Central memory CD8-positive, alpha-beta T cell (primary cell): ENCODE measurements around the gene RAD54L2.

ENCODE experiments used
- ATAC-seq: fragments of 150-1000 bp; cut with Tn5 transposase; replicated peaks from 2 replicates; pipeline ENCODE4 v1.10.0; 2022; ENCODE audit warnings: mild to moderate bottlenecking, moderate FRiP score, moderate number of reproducible peaks; ENCODE audit not compliant: poor library complexity, severe bottlenecking; ENCODE audit errors: extremely low read depth
- DNase-seq, 2 donors: peaks; one replicate each; pipeline ENCODE4 v3.0.0; 2021; ENCODE audit warnings: low spot score in 2 of 2
- H3K27ac Mint-ChIP-seq: one replicate; pipeline ENCODE4 v1.8.0; 2022; ENCODE audit warnings: low read depth, mild to moderate bottlenecking, moderate library complexity, mixed read lengths
- H3K27me3 Mint-ChIP-seq: one replicate; pipeline ENCODE4 v1.8.0; 2022; ENCODE audit warnings: mixed read lengths
- H3K36me3 Mint-ChIP-seq: one replicate; pipeline ENCODE4 v1.8.0; 2022; ENCODE audit warnings: mild to moderate bottlenecking, moderate library complexity, mixed read lengths; ENCODE audit not compliant: insufficient read depth
- H3K4me1 Mint-ChIP-seq: one replicate; pipeline ENCODE4 v1.8.0; 2022; ENCODE audit warnings: mixed read lengths
- H3K4me3 Mint-ChIP-seq: one replicate; pipeline ENCODE4 v1.8.0; 2022; ENCODE audit warnings: mild to moderate bottlenecking, moderate library complexity, mixed read lengths
- H3K9me3 Mint-ChIP-seq: one replicate; pipeline ENCODE4 v1.8.0; 2022; ENCODE audit warnings: mixed read lengths

The RAD54L2 gene, protein sequence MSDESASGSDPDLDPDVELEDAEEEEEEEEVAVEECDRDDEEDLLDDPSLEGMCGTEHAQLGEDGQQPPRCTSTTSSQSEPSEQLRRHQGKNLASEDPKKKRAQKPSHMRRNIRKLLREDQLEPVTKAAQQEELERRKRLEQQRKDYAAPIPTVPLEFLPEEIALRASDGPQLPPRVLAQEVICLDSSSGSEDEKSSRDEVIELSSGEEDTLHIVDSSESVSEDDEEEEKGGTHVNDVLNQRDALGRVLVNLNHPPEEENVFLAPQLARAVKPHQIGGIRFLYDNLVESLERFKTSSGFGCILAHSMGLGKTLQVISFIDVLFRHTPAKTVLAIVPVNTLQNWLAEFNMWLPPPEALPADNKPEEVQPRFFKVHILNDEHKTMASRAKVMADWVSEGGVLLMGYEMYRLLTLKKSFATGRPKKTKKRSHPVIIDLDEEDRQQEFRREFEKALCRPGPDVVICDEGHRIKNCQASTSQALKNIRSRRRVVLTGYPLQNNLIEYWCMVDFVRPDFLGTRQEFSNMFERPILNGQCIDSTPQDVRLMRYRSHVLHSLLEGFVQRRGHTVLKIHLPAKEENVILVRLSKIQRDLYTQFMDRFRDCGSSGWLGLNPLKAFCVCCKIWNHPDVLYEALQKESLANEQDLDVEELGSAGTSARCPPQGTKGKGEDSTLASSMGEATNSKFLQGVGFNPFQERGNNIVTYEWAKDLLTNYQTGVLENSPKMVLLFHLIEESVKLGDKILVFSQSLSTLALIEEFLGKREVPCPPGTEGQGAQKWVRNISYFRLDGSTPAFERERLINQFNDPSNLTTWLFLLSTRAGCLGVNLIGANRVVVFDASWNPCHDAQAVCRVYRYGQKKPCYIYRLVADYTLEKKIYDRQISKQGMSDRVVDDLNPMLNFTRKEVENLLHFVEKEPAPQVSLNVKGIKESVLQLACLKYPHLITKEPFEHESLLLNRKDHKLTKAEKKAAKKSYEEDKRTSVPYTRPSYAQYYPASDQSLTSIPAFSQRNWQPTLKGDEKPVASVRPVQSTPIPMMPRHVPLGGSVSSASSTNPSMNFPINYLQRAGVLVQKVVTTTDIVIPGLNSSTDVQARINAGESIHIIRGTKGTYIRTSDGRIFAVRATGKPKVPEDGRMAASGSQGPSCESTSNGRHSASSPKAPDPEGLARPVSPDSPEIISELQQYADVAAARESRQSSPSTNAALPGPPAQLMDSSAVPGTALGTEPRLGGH (N-terminal part only)

DNA sequence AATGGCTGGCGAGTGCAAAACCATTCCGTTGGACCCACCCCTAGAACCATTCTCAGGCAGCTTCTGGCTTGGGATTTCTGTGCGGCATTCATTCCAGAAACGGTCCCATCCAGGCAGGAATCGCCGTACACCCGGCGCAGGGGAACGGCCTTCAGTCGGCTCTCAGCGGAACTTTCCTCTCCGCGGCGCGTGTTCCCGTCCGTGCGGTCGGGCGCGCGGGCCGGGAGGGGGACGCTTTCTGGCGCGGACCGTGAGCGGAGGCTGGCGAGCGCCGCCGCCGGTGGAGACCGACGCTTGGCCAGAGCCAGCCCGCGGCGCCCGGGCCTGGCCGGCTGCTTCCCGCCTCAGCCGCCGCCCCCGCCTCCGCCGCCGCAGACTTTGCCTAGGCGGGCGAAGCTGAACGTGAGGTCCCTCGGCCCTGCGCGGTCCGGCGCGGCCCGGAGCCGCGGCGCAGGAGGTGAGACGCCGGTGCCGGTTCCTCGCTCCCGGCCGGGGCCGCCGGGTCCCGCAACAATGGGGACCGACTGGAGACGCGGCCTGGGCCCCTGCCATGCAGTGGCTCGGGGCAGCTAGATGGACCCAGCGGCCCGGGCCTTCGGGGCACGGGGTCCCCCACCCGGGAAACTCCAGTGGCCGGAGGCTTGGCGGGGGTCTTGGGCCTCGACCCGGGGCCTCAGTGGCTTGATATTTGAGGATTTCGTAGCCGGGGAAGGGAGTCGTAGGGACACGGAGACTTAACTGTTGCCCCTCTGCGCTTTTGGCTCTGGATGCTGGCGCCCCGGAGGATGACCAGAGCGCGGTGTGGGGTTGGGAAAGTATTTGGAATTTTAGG, at the start of gene RAD54L2:
TSS of gene RAD54L2 (plus strand) at position 261 of the 832 bp plus-strand sequence. CDS start 51,702 bp downstream, outside the sequence.
- no peaks in the 10 kb centered on the region for H3K27me3 Mint-ChIP-seq
- H3K4me3 Mint-ChIP-seq: peak within 1 kb of the TSS; percentile 75
- peak; percentile 58 to 59 for DNase-seq
- H3K4me1 Mint-ChIP-seq: peaks cover 33% of the 10 kb centered on the region
- peak; percentile 79 for ATAC-seq
- no peaks in the 10 kb centered on the region for H3K9me3 Mint-ChIP-seq
- H3K36me3 Mint-ChIP-seq: peaks cover 15% of the 10 kb centered on the region
- peak within 1 kb of the TSS; percentile 72 for H3K27ac Mint-ChIP-seq

GRCh38 chr3:51498876-51499738, 39.4 kb upstream of the RAD54L2 start:
- Mint-ChIP-seq H3K4me1 (peaks cover 16% of the 10 kb centered on the region), H3K4me3 (peak overlapping the region; percentile 84), H3K9me3 (no peaks in the 10 kb centered on the region), H3K27me3 (no peaks in the 10 kb centered on the region), H3K36me3 (peaks cover 21% of the 10 kb centered on the region), H3K27ac (peak overlapping the region; percentile 89)
- peak; percentile 41 for ATAC-seq
- DNase-seq: peak; percentile 47 to 58

- Mint-ChIP-seq H3K27ac (peak overlapping the region; percentile 89), H3K4me1 (peaks cover 16% of the 10 kb centered on the region), H3K36me3 (peaks cover 15% of the 10 kb centered on the region), H3K27me3 (no peaks in the 10 kb centered on the region), H3K9me3 (no peaks in the 10 kb centered on the region), H3K4me3 (peak overlapping the region; percentile 84)
- no peak for ATAC-seq
- no peak for DNase-seq
Measured at GRCh38 chr3:51500632-51501131, 37.8 kb upstream of the RAD54L2 start.

GRCh38 chr3:51501833-51502561, 36.5 kb upstream of the RAD54L2 start:
- DNase-seq (peak; percentile 68 to 76), ATAC-seq (no peak)
- H3K36me3 Mint-ChIP-seq: peaks cover 15% of the 10 kb centered on the region
- peak overlapping the region; percentile 32 for H3K27ac Mint-ChIP-seq
- no peaks in the 10 kb centered on the region for H3K9me3 Mint-ChIP-seq
- H3K27me3 Mint-ChIP-seq: no peaks in the 10 kb centered on the region
- no peak overlapping the region for H3K4me3 Mint-ChIP-seq
- H3K4me1 Mint-ChIP-seq: peaks cover 16% of the 10 kb centered on the region

- H3K9me3 Mint-ChIP-seq: no peaks in the 10 kb centered on the region
- ATAC-seq (no peak), DNase-seq (no peak)
- peaks cover 16% of the 10 kb centered on the region for H3K4me1 Mint-ChIP-seq
- H3K36me3 Mint-ChIP-seq: peaks cover 12% of the 10 kb centered on the region
- H3K27ac Mint-ChIP-seq: no peak overlapping the region
- H3K4me3 Mint-ChIP-seq: no peak overlapping the region
- H3K27me3 Mint-ChIP-seq: no peaks in the 10 kb centered on the region
Measured at GRCh38 chr3:51502562-51502910, 36.0 kb upstream of the RAD54L2 start.

DNA sequence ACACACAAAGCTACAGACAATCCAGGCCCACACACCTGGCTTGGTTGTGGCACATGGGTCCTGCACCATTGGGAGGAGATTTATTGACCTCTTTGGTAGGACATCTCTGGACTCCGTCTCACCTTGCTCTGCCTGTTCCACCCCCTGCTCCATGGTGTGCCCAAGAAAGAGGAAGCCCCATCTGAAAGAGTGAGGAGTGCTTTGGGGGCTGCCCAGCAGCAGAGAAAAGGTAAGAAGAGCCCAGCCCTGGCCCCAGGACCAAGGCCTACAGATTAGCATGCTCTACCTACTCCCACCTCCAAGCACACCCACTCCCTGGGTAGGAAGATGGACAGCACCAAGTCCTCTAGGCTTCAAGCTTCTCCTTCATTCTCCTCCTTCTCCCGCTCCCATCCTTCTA, 35.5 kb upstream of the RAD54L2 start:
- Mint-ChIP-seq H3K4me3 (no peak overlapping the region), H3K4me1 (peaks cover 16% of the 10 kb centered on the region), H3K9me3 (no peaks in the 10 kb centered on the region), H3K36me3 (peaks cover 12% of the 10 kb centered on the region), H3K27ac (no peak overlapping the region), H3K27me3 (no peaks in the 10 kb centered on the region)
- no peak for DNase-seq
- no peak for ATAC-seq

GRCh38 chr3:51508255-51508654, 30.3 kb upstream of the RAD54L2 start:
- no peak overlapping the region for H3K27ac Mint-ChIP-seq
- no peak for ATAC-seq

DNA sequence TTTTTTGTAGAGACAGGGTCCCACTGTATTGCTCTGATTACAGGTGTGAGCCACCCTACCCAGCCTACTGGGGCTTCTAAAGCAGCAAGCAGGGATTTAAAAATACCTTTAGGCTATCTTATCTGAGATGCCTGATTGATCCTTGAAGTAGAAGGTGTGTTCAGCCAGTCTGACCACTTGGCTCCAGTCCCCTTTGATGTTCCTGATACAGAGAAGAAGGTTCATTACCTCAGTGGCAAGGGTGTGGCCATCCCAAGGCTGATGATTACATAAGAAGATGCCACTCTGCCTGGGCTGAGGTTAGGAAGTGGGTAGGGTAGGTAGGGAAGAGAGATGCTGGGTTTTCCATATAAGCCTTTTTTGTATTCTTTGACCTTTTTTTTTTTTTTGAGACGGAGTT, 27.5 kb upstream of the RAD54L2 start:
- peak overlapping the region; percentile 76 for H3K27ac Mint-ChIP-seq
- H3K4me1 Mint-ChIP-seq: no peaks in the 10 kb centered on the region
- no peaks in the 10 kb centered on the region for H3K9me3 Mint-ChIP-seq
- H3K36me3 Mint-ChIP-seq: peaks cover 3% of the 10 kb centered on the region
- DNase-seq: no peak
- H3K4me3 Mint-ChIP-seq: no peak overlapping the region
- no peak for ATAC-seq
- H3K27me3 Mint-ChIP-seq: no peaks in the 10 kb centered on the region

More at GRCh38 chr3:51508255-51508654, 30.3 kb upstream of the RAD54L2 start:
- H3K4me1 Mint-ChIP-seq: no peaks in the 10 kb centered on the region
- no peak overlapping the region for H3K4me3 Mint-ChIP-seq
- no peaks in the 10 kb centered on the region for H3K36me3 Mint-ChIP-seq
- no peak for DNase-seq
- no peaks in the 10 kb centered on the region for H3K9me3 Mint-ChIP-seq
- no peaks in the 10 kb centered on the region for H3K27me3 Mint-ChIP-seq

DNA sequence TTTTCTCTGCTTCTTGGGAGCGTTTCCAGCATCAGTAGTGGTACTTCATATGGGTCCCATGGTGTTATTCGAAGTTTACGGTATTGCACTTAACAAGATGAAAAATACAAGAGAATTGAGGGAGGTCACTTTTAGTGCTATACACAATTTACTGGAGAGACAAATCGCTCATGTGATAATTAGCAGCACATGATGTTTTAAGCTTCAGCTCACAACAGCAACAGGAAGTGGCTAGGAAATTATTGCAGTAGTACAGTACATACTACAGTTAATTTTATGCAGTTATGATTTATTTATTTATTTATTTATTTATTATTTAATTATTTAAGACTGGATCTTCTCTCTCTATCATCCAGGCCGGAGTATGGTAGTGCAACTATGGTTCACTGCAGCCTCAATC, 24.3 kb upstream of the RAD54L2 start:
- no peaks in the 10 kb centered on the region for H3K4me1 Mint-ChIP-seq
- no peak for ATAC-seq
- no peak for DNase-seq
- H3K36me3 Mint-ChIP-seq: peaks cover 3% of the 10 kb centered on the region
- no peak overlapping the region for H3K4me3 Mint-ChIP-seq
- no peak overlapping the region for H3K27ac Mint-ChIP-seq
- no peaks in the 10 kb centered on the region for H3K27me3 Mint-ChIP-seq
- no peaks in the 10 kb centered on the region for H3K9me3 Mint-ChIP-seq

GRCh38 chr3:51519848-51520247, 18.7 kb upstream of the RAD54L2 start:
- DNase-seq: no peak
- no peak overlapping the region for H3K27ac Mint-ChIP-seq
- H3K27me3 Mint-ChIP-seq: no peaks in the 10 kb centered on the region
- H3K36me3 Mint-ChIP-seq: no peaks in the 10 kb centered on the region
- H3K9me3 Mint-ChIP-seq: no peaks in the 10 kb centered on the region
- no peak overlapping the region for H3K4me3 Mint-ChIP-seq
- ATAC-seq: no peak
- H3K4me1 Mint-ChIP-seq: no peaks in the 10 kb centered on the region
